ENCODE data around the gene GTF3A. TPM values are rescaled to one million over a fixed set of nuclear protein-coding genes. Genes with fewer than 3 reads are reported as not detected.

Gene GTF3A
- total and polyA plus RNA-seq, 2 donors (not counting 3 experiments of a cell fraction or from before 2014, with no cell fraction given) = 37.9 to 73.3 TPM

- H3K4me3 ChIP-seq (replicated peaks in 1 of 3; ENCODE audit: insufficient read depth in 1 of 3, low read depth in 1 of 3, low read length in 3 of 3) = no peak overlapping the region
- ChIA-PET POLR2A (no interaction called here), CTCF (no interaction called here)
- H2AFZ ChIP-seq (ENCODE audit: low read depth, low read length) = no peak overlapping the region
- no peaks in the 10 kb centered on the region for H3K9me3 ChIP-seq (replicated peaks; ENCODE audit: control insufficient read depth, insufficient read depth, low read length)
- no peak for FAIRE-seq
- peaks cover 3 to 12% of the 10 kb centered on the region in 2 experiments for H3K27me3 ChIP-seq (ENCODE audit: control insufficient read depth in 2 of 2, insufficient read depth in 2 of 2, low read length in 2 of 2)
- peaks cover 6% of the 10 kb centered on the region for H3K79me2 ChIP-seq (ENCODE audit: control insufficient read depth, insufficient read depth, low read length)
- no peak overlapping the region for H3K9ac ChIP-seq (replicated peaks; ENCODE audit: extremely low read depth, insufficient read depth, low read length)
- H4K20me1 ChIP-seq (replicated peaks; ENCODE audit: control insufficient read depth, extremely low read depth, insufficient read depth, low read length) = no peaks in the 10 kb centered on the region
- BruUV-seq (replicated peaks) = no TSS peak
- H3K27ac ChIP-seq (ENCODE audit: insufficient read depth, low read depth, low read length) = no peak overlapping the region
- H3K4me2 ChIP-seq (ENCODE audit: insufficient read depth, low read length) = no peak overlapping the region
- intact Hi-C loops (cut with micrococcal nuclease) (no loop called here), dilution Hi-C loops (cut with MboI; ENCODE audit: extremely low pct_ligation_motif_present, low sequenced_read_pairs) (no loop called here)
- no peak for TF ChIP-seq FOS (IDR thresholded peaks at IDR 0.05; ENCODE audit: borderline replicate concordance, insufficient read depth, low read length)
- no peak for TF ChIP-seq JUN (IDR thresholded peaks at IDR 0.05; ENCODE audit: borderline replicate concordance, insufficient read depth, insufficient read length, low read depth)
- TF ChIP-seq POLR2A (IDR thresholded peaks at IDR 0.05; ENCODE audit: low read depth, low read length) = no peak
- TF ChIP-seq POLR2AphosphoS5 (IDR thresholded peaks at IDR 0.05; ENCODE audit: insufficient read depth, low read depth, low read length) = no peak
- no peak for TF ChIP-seq GATA2 (IDR thresholded peaks at IDR 0.05; ENCODE audit: insufficient read depth, insufficient read length, low read depth, low read length)
- no peak for TF ChIP-seq EZH2 (IDR thresholded peaks at IDR 0.05; ENCODE audit: borderline replicate concordance, low read depth, low read length, severe bottlenecking)
- TF ChIP-seq MYC (IDR thresholded peaks at IDR 0.05; ENCODE audit: low read depth, low read length) = no peak
- no peak for TF ChIP-seq CTCF (IDR thresholded peaks at IDR 0.05; ENCODE audit: extremely low read depth in 1 of 2, insufficient read depth in 1 of 2, low read depth in 1 of 2, low read length in 2 of 2)
- no peak for TF ChIP-seq MAX (IDR thresholded peaks at IDR 0.05; ENCODE audit: insufficient read depth, insufficient read length)
- no peaks in the 10 kb centered on the region for H3K36me3 ChIP-seq (ENCODE audit: control insufficient read depth in 2 of 2, extremely low read depth in 1 of 2, insufficient read depth in 2 of 2, low read length in 2 of 2)
- peaks cover 17% of the 10 kb centered on the region for H3K4me1 ChIP-seq (ENCODE audit: control insufficient read depth, extremely low read depth, insufficient read depth, low read length)
- H3K9me1 ChIP-seq (replicated peaks; ENCODE audit: control insufficient read depth, extremely low read depth, insufficient read depth, low read length) = no peaks in the 10 kb centered on the region
- DNase-seq (ENCODE audit: low read depth, low spot score) = no peak
Measured at GRCh38 chr13:27421101-27421871, 3.1 kb upstream of the GTF3A start.
